Progenitor cell of endocrine pancreas (in vitro differentiated cells): Measurements from ENCODE around the gene JCAD. TPM values are rescaled to one million over a fixed set of nuclear protein-coding genes. Genes with fewer than 3 reads are reported as not detected.

Experiments used
- DNase-seq: peaks from one replicate; pipeline ENCODE4 v3.0.0; 2021; ENCODE audit warnings: low spot score; ENCODE audit not compliant: unreplicated experiment
- H3K27ac Mint-ChIP-seq: 2 replicates; pipeline ENCODE4 v1.8.0; 2021; ENCODE audit warnings: mild to moderate bottlenecking, moderate library complexity, mixed read lengths
- H3K27me3 Mint-ChIP-seq: 2 replicates; pipeline ENCODE4 v1.8.0; 2021; ENCODE audit warnings: mixed read lengths
- H3K36me3 Mint-ChIP-seq: 2 replicates; pipeline ENCODE4 v1.8.0; 2022; ENCODE audit warnings: mixed read lengths; ENCODE audit not compliant: insufficient read depth
- H3K4me1 Mint-ChIP-seq: 2 replicates; pipeline ENCODE4 v1.8.0; 2021; ENCODE audit warnings: low read depth, mixed read lengths
- H3K4me3 Mint-ChIP-seq: 2 replicates; pipeline ENCODE4 v1.8.0; 2021; ENCODE audit warnings: low read depth, mild to moderate bottlenecking, moderate library complexity, mixed read lengths
- H3K9me3 Mint-ChIP-seq: 2 replicates; pipeline ENCODE4 v1.8.0; 2021; ENCODE audit warnings: low read depth, mixed read lengths
- CTCF ChIP-seq: fragments of 200-600 bp; sonication (generic); IDR thresholded peaks from one replicate; pipeline ENCODE4 v1.5.0; 2021; ENCODE audit warnings: antibody characterized with exemption, mild to moderate bottlenecking; ENCODE audit not compliant: unreplicated experiment
- total RNA-seq: library from RNA; stranded (reverse); gene quantifications from 2 replicates; pipeline ENCODE4 v1.2.1, GENCODE V29; 2021

JCAD gene
- total RNA-seq, 1 donor from 2014 or later = 13.4 TPM

- DNase-seq = no peak
Observed at GRCh38 chr10:30029164-30029871, 30.1 kb downstream of the JCAD start.

GRCh38 chr10:30028738-30029030 is 30.7 kb downstream of the JCAD start:
- Mint-ChIP-seq H3K27me3 (peaks cover 10% of the 10 kb centered on the region), H3K9me3 (no peaks in the 10 kb centered on the region), H3K27ac (no peak overlapping the region), H3K4me1 (peaks cover 5% of the 10 kb centered on the region), H3K36me3 (peaks cover 19% of the 10 kb centered on the region), H3K4me3 (no peak overlapping the region)
- TF ChIP-seq CTCF = no peak
- no peak for DNase-seq

More at GRCh38 chr10:30029164-30029871, 30.1 kb downstream of the JCAD start:
- peaks cover 5% of the 10 kb centered on the region for H3K4me1 Mint-ChIP-seq
- no peak for TF ChIP-seq CTCF
- H3K27ac Mint-ChIP-seq = peak overlapping the region; percentile 52
- H3K4me3 Mint-ChIP-seq = no peak overlapping the region
- peaks cover 10% of the 10 kb centered on the region for H3K27me3 Mint-ChIP-seq
- peaks cover 19% of the 10 kb centered on the region for H3K36me3 Mint-ChIP-seq
- H3K9me3 Mint-ChIP-seq = no peaks in the 10 kb centered on the region

- DNase-seq = no peak
- no peak for TF ChIP-seq CTCF
- H3K4me1 Mint-ChIP-seq = peaks cover 5% of the 10 kb centered on the region
- H3K27me3 Mint-ChIP-seq = peaks cover 10% of the 10 kb centered on the region
- H3K9me3 Mint-ChIP-seq = no peaks in the 10 kb centered on the region
- peaks cover 21% of the 10 kb centered on the region for H3K36me3 Mint-ChIP-seq
- H3K27ac Mint-ChIP-seq = no peak overlapping the region
- H3K4me3 Mint-ChIP-seq = no peak overlapping the region
Observed at GRCh38 chr10:30028006-30028737, 31.2 kb downstream of the JCAD start.

GRCh38 chr10:30027057-30028005 is 32.1 kb downstream of the JCAD start:
- no peak for DNase-seq
- Mint-ChIP-seq H3K27ac (no peak overlapping the region), H3K4me3 (no peak overlapping the region), H3K4me1 (peaks cover 5% of the 10 kb centered on the region), H3K27me3 (peaks cover 10% of the 10 kb centered on the region), H3K36me3 (peaks cover 21% of the 10 kb centered on the region), H3K9me3 (no peaks in the 10 kb centered on the region)
- TF ChIP-seq CTCF = no peak

DNA sequence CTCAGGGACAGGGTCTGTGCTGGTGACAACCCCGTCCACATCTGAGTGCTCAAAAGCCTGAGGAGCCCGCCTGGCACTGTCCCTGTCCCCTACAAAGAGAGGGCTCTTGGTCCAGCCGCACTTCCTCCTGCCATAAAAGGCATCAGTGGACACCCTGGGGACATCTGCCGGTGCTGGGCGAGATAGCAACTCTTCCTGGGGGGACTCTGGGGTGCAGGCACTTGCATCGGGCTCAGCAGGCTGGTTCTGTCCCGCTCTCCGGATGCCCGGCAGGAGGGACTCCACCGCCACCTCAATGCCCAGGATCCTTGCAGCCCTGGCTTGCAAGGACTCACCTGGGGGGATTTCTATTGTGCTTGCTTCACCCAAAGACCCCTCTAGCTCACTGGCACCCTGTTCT is 32.8 kb downstream of the JCAD start:
- DNase-seq = no peak
- no peaks in the 10 kb centered on the region for H3K9me3 Mint-ChIP-seq
- peaks cover 10% of the 10 kb centered on the region for H3K27me3 Mint-ChIP-seq
- H3K4me3 Mint-ChIP-seq = no peak overlapping the region
- TF ChIP-seq CTCF = no peak
- peaks cover 23% of the 10 kb centered on the region for H3K36me3 Mint-ChIP-seq
- H3K27ac Mint-ChIP-seq = no peak overlapping the region
- peaks cover 5% of the 10 kb centered on the region for H3K4me1 Mint-ChIP-seq
